H1 (cell line): Measurements from ENCODE around the gene INHBA. TPM values are rescaled to one million over a fixed set of nuclear protein-coding genes. Genes with fewer than 3 reads are reported as not detected.

Experiments
- ATF3 ChIP-seq: IDR thresholded peaks from 2 replicates; pipeline ENCODE4 v1.6.1; 2011; ENCODE audit warnings: low read depth, mild to moderate bottlenecking, low read length; ENCODE audit not compliant: insufficient read depth
- CBX5 ChIP-seq: fragments of 300-800, 300-1000 bp; sonication (generic); IDR thresholded peaks from 2 replicates; pipeline ENCODE4 v1.7.1; 2016; ENCODE audit warnings: antibody characterized with exemption, low read length, low read depth
- GABPA ChIP-seq: IDR thresholded peaks from 2 replicates; pipeline ENCODE4 v1.6.1; 2011; ENCODE audit warnings: mild to moderate bottlenecking, low read length, moderate library complexity, borderline replicate concordance; ENCODE audit not compliant: insufficient read depth
- NANOG ChIP-seq: IDR thresholded peaks from 2 replicates; pipeline ENCODE4 v1.6.1; 2011; ENCODE audit warnings: low read length, low read depth, mild to moderate bottlenecking, inconsistent platforms; ENCODE audit not compliant: insufficient read depth, poor library complexity, severe bottlenecking
- YY1 ChIP-seq: IDR thresholded peaks from 2 replicates; pipeline ENCODE4 v1.6.1; 2011; ENCODE audit warnings: low read depth, mild to moderate bottlenecking, low read length
- polyA plus RNA-seq, 7 experiments: library from polyadenylated mRNA; depleted of rRNA in 3 of 7; stranded (reverse) in 5 of 7; unstranded in 2 of 7; fragments of >200 nt in 5 of 7; fragments of 200-250 nt in 2 of 7; gene quantifications; 1 replicate in 5 of 7; 2 replicates in 1 of 7; 4 replicates in 1 of 7; pipeline versions ENCODE4 v1.2.1 to v1.2.3, GENCODE V29; 2011 to 2013; ENCODE audit warnings: missing spikeins in 2 of 7, mixed read lengths in 2 of 7
- total RNA-seq: library from RNA; stranded (reverse); fragmentation: NEBNext Ultra II Directional; extraction: Animal tissue kit (Norgen Biotek cat#: 25700); gene quantifications from 2 replicates; pipeline ENCODE4 v1.2.1, GENCODE V29; 2021

INHBA gene
- total and polyA plus RNA-seq, 2 of the 8 experiments (the other 6 are each of a cell fraction or from before 2014, with no cell fraction given), result 1.1 to 2.7 TPM

- TF ChIP-seq GABPA (no peak), ATF3 (no peak), NANOG (no peak), CBX5 (no peak), YY1 (no peak)
- TF ChIP-seq, all 59 proteins: peak for 0
Measured at GRCh38 chr7:41716691-41717090, 13.8 kb upstream of the INHBA start (continued).
